Endodermal cell (in vitro differentiated cells): ENCODE results near the gene NPAS3. TPM values are rescaled to one million over a fixed set of nuclear protein-coding genes. Genes with fewer than 3 reads are reported as not detected.

Source experiments
- DNase-seq: peaks from one replicate; pipeline ENCODE4 v3.0.0-alpha.2; 2017
- H3K27ac ChIP-seq: 2 replicates; pipeline ENCODE4 v1.5.1; 2013; ENCODE audit warnings: mild to moderate bottlenecking, low read depth, low read length, moderate library complexity
- H3K27me3 ChIP-seq: 2 replicates; pipeline ENCODE4 v1.6.1; 2013; ENCODE audit warnings: mild to moderate bottlenecking, low read length, moderate library complexity; ENCODE audit not compliant: insufficient read depth, control insufficient read depth, poor library complexity, severe bottlenecking
- H3K36me3 ChIP-seq: 2 replicates; pipeline ENCODE4 v1.7.0; 2013; ENCODE audit warnings: mild to moderate bottlenecking, low read length, moderate library complexity; ENCODE audit not compliant: control insufficient read depth, insufficient read depth
- H3K4me1 ChIP-seq: one replicate; pipeline ENCODE4 v1.7.0; 2013; ENCODE audit warnings: low read length; ENCODE audit not compliant: control insufficient read depth, insufficient read depth
- H3K4me3 ChIP-seq: 2 replicates; pipeline ENCODE4 v1.5.1; 2013; ENCODE audit warnings: mild to moderate bottlenecking, low read length, moderate library complexity
- H3K9ac ChIP-seq: 2 replicates; pipeline ENCODE4 v1.6.1; 2013; ENCODE audit warnings: mild to moderate bottlenecking, low read length, moderate library complexity; ENCODE audit not compliant: poor library complexity, severe bottlenecking; ENCODE audit errors: extremely low read depth
- H3K9me3 ChIP-seq: 2 replicates; pipeline ENCODE4 v1.6.1; 2013; ENCODE audit warnings: mild to moderate bottlenecking, low read length, moderate library complexity; ENCODE audit not compliant: control insufficient read depth
- H3K27ac Mint-ChIP-seq: 2 replicates; pipeline ENCODE4 v1.8.0; 2020; ENCODE audit warnings: mixed read lengths
- H3K27me3 Mint-ChIP-seq: 2 replicates; pipeline ENCODE4 v1.8.0; 2021; ENCODE audit warnings: mild to moderate bottlenecking, mixed read lengths; ENCODE audit not compliant: insufficient read depth
- H3K36me3 Mint-ChIP-seq: 2 replicates; pipeline ENCODE4 v1.8.0; 2020; ENCODE audit warnings: low read depth, mixed read lengths
- H3K4me1 Mint-ChIP-seq: 2 replicates; pipeline ENCODE4 v1.8.0; 2020; ENCODE audit warnings: mixed read lengths
- H3K4me3 Mint-ChIP-seq: 2 replicates; pipeline ENCODE4 v1.8.0; 2020; ENCODE audit warnings: mild to moderate bottlenecking, moderate library complexity, mixed read lengths
- H3K9me3 Mint-ChIP-seq: 2 replicates; pipeline ENCODE4 v1.8.0; 2020; ENCODE audit warnings: mild to moderate bottlenecking, mixed read lengths
- WGBS, 2 experiments: methylation state at CpG; one replicate each; pipeline versions ENCODE4 v1.1.5 to v1.1.7; 2013; ENCODE audit warnings: missing lambda C conversion rate in 2 of 2, mixed read lengths in 1 of 2; ENCODE audit not compliant: insufficient coverage in 1 of 2, insufficient read length in 1 of 2; 5-methylcytosine and 5-hydroxymethylcytosine counted together
- total RNA-seq, 2 donors: library from RNA; stranded (reverse); fragmentation: NEBNext Ultra II Directional in 1 of 2; extraction: Animal tissue kit (Norgen Biotek cat#: 25700) in 1 of 2; gene quantifications; 2 replicates in 1 of 2; 3 replicates in 1 of 2; pipeline ENCODE4 v1.2.1, GENCODE V29; 2021
- TF ChIP-seq, protein P1 (sequence below): fragments of 200-600 bp; sonication (generic); conservative IDR thresholded peaks from 2 replicates; pipeline ENCODE4 v1.5.0; 2021; ENCODE audit warnings: antibody characterized with exemption, mild to moderate bottlenecking

Gene NPAS3
- total RNA-seq, 2 donors from 2014 or later = 1.4 to 1.6 TPM

GRCh38 chr14:33849455-33849801, 910.7 kb downstream of the NPAS3 start:
- no peak overlapping the region for H3K27ac Mint-ChIP-seq

DNA sequence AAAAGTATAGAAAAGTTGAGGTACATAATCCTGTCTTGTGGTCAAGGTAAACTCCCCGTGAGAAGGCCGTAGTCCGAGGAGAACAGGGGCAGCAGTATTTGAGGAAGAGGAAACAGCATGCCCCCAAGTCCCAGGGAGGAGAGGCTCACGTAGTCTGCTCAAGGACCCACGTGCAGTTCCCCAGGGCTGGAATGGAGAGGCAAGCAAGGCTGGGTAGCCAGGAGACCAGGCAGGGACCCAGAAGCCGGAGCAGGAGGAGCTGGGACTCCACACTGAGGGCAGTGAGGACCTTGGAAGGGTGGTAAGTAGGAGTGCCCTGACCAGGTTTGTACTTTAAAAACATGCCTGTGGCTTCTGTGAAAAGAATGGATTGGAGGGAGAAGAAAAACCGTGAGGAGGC, 912.1 kb downstream of the NPAS3 start:
- 92 to 95% methylated on average over 5 to 7 of the region's 7 CpGs for WGBS, 2 experiments
- H3K4me1 Mint-ChIP-seq = peaks cover 23% of the 10 kb centered on the region

More at GRCh38 chr14:33849455-33849801, 910.7 kb downstream of the NPAS3 start:
- no peaks in the 10 kb centered on the region for H3K27me3 ChIP-seq
- H3K4me1 Mint-ChIP-seq = peaks cover 23% of the 10 kb centered on the region
- no peak overlapping the region for H3K4me3 ChIP-seq
- no peaks in the 10 kb centered on the region for H3K36me3 ChIP-seq
- DNase-seq = no peak
- TF ChIP-seq, protein P1, sequence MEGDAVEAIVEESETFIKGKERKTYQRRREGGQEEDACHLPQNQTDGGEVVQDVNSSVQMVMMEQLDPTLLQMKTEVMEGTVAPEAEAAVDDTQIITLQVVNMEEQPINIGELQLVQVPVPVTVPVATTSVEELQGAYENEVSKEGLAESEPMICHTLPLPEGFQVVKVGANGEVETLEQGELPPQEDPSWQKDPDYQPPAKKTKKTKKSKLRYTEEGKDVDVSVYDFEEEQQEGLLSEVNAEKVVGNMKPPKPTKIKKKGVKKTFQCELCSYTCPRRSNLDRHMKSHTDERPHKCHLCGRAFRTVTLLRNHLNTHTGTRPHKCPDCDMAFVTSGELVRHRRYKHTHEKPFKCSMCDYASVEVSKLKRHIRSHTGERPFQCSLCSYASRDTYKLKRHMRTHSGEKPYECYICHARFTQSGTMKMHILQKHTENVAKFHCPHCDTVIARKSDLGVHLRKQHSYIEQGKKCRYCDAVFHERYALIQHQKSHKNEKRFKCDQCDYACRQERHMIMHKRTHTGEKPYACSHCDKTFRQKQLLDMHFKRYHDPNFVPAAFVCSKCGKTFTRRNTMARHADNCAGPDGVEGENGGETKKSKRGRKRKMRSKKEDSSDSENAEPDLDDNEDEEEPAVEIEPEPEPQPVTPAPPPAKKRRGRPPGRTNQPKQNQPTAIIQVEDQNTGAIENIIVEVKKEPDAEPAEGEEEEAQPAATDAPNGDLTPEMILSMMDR = no peak
- H3K9me3 Mint-ChIP-seq = no peaks in the 10 kb centered on the region
- no peak overlapping the region for H3K27ac ChIP-seq
- peaks cover 18% of the 10 kb centered on the region for H3K27me3 Mint-ChIP-seq
- H3K4me3 Mint-ChIP-seq = no peak overlapping the region
- no peaks in the 10 kb centered on the region for H3K36me3 Mint-ChIP-seq
- H3K9me3 ChIP-seq = no peaks in the 10 kb centered on the region
- H3K4me1 ChIP-seq = peaks cover 9% of the 10 kb centered on the region
- WGBS, 2 experiments = 90 to 100% methylated on average over 1 of the region's 1 CpG
- H3K9ac ChIP-seq = no peak overlapping the region

DNA sequence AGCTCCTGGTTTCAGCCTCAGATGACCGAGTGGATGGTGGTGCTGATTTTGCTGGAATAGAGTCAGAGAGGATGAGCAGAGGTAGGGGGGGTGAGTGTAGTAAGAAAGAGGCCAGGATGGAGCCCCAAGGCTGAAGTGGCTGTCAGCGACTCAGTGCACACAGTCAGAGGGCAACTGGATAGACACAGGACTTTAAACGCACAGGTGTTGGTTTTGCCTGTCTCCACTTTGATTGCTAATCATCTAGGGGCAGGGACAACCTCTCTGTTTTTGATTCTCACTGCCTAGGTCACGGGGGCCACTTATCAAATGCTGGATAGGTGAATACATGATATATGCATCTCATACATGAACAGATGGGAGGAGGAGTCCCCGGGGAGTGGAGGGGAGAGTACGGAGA, 912.7 kb downstream of the NPAS3 start:
- H3K4me3 ChIP-seq = no peak overlapping the region
- H3K9me3 ChIP-seq = peaks cover 13% of the 10 kb centered on the region
- H3K36me3 Mint-ChIP-seq = no peaks in the 10 kb centered on the region
- peaks cover 23% of the 10 kb centered on the region for H3K4me1 Mint-ChIP-seq
- peaks cover 9% of the 10 kb centered on the region for H3K4me1 ChIP-seq
- no peak overlapping the region for H3K27ac Mint-ChIP-seq
- H3K27me3 Mint-ChIP-seq = peaks cover 17% of the 10 kb centered on the region
- no peaks in the 10 kb centered on the region for H3K27me3 ChIP-seq
- H3K36me3 ChIP-seq = no peaks in the 10 kb centered on the region
- H3K27ac ChIP-seq = no peak overlapping the region
- TF ChIP-seq, protein P1 = no peak
- DNase-seq = no peak
- peaks cover 6% of the 10 kb centered on the region for H3K9me3 Mint-ChIP-seq
- WGBS, 2 experiments = 82 to 83% methylated on average over 6 of the region's 6 CpGs
- H3K4me3 Mint-ChIP-seq = no peak overlapping the region
- no peak overlapping the region for H3K9ac ChIP-seq

More for the DNA sequence above, 912.1 kb downstream of the NPAS3 start:
- peaks cover 8% of the 10 kb centered on the region for H3K9me3 ChIP-seq
- H3K4me3 Mint-ChIP-seq = no peak overlapping the region
- no peak overlapping the region for H3K9ac ChIP-seq
- no peak overlapping the region for H3K27ac Mint-ChIP-seq
- H3K27me3 ChIP-seq = no peaks in the 10 kb centered on the region
- TF ChIP-seq, protein P1 = no peak
- peaks cover 18% of the 10 kb centered on the region for H3K27me3 Mint-ChIP-seq
- peaks cover 9% of the 10 kb centered on the region for H3K4me1 ChIP-seq
- H3K4me3 ChIP-seq = no peak overlapping the region
- H3K36me3 Mint-ChIP-seq = no peaks in the 10 kb centered on the region
- H3K27ac ChIP-seq = no peak overlapping the region
- H3K36me3 ChIP-seq = no peaks in the 10 kb centered on the region
- DNase-seq = no peak
- peaks cover under 1% of the 10 kb centered on the region for H3K9me3 Mint-ChIP-seq
